ENCODE results near the gene AMBRA1.

AMBRA1 gene

DNA sequence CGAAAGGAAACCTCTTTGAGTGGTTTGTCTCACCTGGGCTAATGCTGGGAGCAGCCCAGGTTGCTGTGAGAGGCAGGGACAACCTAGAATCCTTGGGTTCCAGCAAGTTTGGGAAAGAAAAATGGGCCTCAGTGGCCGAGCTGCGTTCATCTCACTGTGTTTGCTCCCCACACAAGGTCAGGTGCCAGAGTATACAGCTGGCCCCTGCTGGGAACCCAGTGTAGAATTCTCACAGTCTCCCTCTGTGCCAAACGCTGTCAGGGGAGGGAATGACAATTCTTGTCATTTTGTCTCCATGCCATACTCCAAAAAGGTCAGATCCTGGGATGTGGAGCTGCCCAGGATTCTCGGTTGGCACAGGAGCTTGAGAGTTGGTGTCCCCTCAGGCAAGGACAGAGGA lies 242.2 kb downstream of the AMBRA1 start:
- H4K20me1 ChIP-seq (ENCODE audit: insufficient read depth) = no peaks in the 10 kb centered on the region
- TF ChIP-seq CTCF (conservative IDR thresholded peaks at IDR 0.05; ENCODE audit: low read depth, low read length) = no peak
- H3K4me1 ChIP-seq (ENCODE audit: low read depth, poor library complexity, severe bottlenecking) = peaks cover 23% of the 10 kb centered on the region
- H2AFZ ChIP-seq (ENCODE audit: low read depth) = no peak overlapping the region
- no peak overlapping the region for H3K4me3 ChIP-seq (IDR thresholded peaks at IDR 0.05; ENCODE audit: insufficient read depth, low read depth, low read length)
- no peak overlapping the region for H3K27ac ChIP-seq
- no peak overlapping the region for H3K9ac ChIP-seq
- H3K36me3 ChIP-seq (ENCODE audit: insufficient read depth) = no peaks in the 10 kb centered on the region; the same call in 1 of the 2 replicates
- no peaks in the 10 kb centered on the region for H3K27me3 ChIP-seq (ENCODE audit: insufficient read depth, low read depth)
- H3K79me2 ChIP-seq (ENCODE audit: insufficient read depth, low read depth) = peaks cover 32% of the 10 kb centered on the region
- H3K4me2 ChIP-seq = no peak overlapping the region

DNA sequence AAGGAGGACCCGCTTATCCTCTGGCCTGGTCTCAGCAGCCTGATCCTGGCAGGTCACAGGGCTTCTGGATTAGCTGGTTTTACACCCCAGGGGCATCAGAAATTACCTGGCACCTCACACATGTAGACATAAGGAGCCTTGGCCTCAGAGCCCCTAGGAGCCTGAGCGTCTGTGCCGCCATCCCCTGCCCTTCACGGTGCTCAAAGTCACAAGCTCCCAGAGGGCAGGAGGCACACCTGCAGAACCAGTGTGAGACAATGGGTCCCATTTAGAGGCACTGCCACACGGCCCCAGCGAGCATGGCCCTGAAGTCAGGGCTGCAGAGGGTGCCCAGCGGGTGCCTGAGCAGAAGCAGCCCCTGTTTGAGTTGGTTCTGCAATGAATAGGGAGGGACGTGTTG lies 242.7 kb downstream of the AMBRA1 start:
- no peak overlapping the region for H2AFZ ChIP-seq (ENCODE audit: low read depth)
- H3K36me3 ChIP-seq (ENCODE audit: insufficient read depth) = no peaks in the 10 kb centered on the region; the same call in 1 of the 2 replicates
- no peak overlapping the region for H3K27ac ChIP-seq
- H3K4me3 ChIP-seq (IDR thresholded peaks at IDR 0.05; ENCODE audit: insufficient read depth, low read depth, low read length) = no peak overlapping the region
- no peaks in the 10 kb centered on the region for H4K20me1 ChIP-seq (ENCODE audit: insufficient read depth)
- TF ChIP-seq CTCF (conservative IDR thresholded peaks at IDR 0.05; ENCODE audit: low read depth, low read length) = no peak
- peaks cover 32% of the 10 kb centered on the region for H3K79me2 ChIP-seq (ENCODE audit: insufficient read depth, low read depth)
- H3K9ac ChIP-seq = no peak overlapping the region
- H3K4me1 ChIP-seq (ENCODE audit: low read depth, poor library complexity, severe bottlenecking) = peaks cover 20% of the 10 kb centered on the region
- H3K4me2 ChIP-seq = no peak overlapping the region
- no peaks in the 10 kb centered on the region; the same call in 1 of the 2 replicates for H3K27me3 ChIP-seq (ENCODE audit: insufficient read depth, low read depth)

DNA sequence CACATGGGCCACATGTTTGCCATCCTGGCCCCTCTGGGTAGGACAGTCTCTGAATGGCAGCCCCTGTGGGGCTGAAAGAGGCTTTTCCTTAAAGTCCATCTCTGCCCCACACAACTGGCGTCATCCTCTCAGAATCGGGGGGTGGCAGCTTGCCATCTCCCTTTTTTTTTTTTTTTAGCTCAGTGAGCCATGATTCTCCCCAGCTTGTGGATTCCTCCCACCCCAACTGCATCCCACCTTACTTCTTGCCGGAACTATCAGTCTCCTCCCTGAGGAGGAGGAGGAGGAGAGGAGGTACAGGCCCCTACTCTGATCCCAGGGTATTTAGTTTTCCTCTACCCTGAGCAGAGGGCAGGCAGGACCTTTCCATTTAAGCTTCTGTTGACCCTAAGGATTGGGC lies 243.1 kb downstream of the AMBRA1 start:
- peaks cover 32% of the 10 kb centered on the region for H3K79me2 ChIP-seq (ENCODE audit: insufficient read depth, low read depth)
- H3K4me3 ChIP-seq (IDR thresholded peaks at IDR 0.05; ENCODE audit: insufficient read depth, low read depth, low read length) = no peak overlapping the region
- no peaks in the 10 kb centered on the region; the same call in 1 of the 2 replicates for H3K36me3 ChIP-seq (ENCODE audit: insufficient read depth)
- no peaks in the 10 kb centered on the region; the same call in 1 of the 2 replicates for H3K27me3 ChIP-seq (ENCODE audit: insufficient read depth, low read depth)
- H3K9ac ChIP-seq = no peak overlapping the region
- no peak overlapping the region for H3K27ac ChIP-seq
- H4K20me1 ChIP-seq (ENCODE audit: insufficient read depth) = no peaks in the 10 kb centered on the region
- H3K4me2 ChIP-seq = no peak overlapping the region
- no peak overlapping the region for H2AFZ ChIP-seq (ENCODE audit: low read depth)
- peaks cover 19% of the 10 kb centered on the region for H3K4me1 ChIP-seq (ENCODE audit: low read depth, poor library complexity, severe bottlenecking)
- no peak for TF ChIP-seq CTCF (conservative IDR thresholded peaks at IDR 0.05; ENCODE audit: low read depth, low read length)

DNA sequence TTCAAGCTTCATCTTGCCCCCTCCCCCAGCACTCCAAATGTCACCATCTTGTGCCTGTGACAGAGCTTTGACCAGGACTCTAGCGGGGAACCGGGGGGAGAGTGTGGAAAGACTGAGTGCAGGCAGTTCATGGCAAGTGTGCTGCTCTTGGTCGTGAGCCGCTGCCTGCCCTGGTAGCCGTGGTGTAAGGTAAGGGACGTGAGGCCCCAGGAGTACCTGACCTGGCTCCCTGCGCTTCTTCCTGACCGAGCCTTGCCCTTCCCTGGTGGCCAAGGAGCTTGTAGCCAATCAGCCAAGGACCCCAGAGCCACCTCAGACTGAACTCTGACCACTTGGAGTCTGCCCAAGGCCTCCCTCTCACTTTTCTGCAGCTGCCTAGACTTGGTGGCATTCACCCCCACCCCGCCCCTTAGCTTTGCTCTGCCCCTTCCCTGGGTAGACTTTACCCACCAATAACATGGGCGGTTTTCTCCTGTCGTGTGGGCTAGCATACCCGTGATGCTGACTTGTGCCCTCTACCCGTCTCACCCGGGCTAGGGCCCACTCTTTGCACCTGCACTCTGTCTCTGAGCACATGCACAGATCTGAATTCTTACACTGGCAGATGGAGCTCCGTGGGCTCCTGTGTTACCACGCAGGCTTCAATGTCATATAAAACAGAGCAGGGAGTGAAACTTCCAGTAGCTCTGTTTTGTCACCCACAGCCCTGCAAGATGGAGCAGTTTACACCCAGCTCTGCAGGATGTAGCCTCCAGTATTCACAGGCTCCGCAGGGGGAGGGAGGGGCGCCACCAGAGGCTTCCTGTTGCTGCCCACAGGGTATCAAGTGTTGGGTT lies 245.0 kb downstream of the AMBRA1 start:
- no peaks in the 10 kb centered on the region; the same call in 1 of the 2 replicates for H3K36me3 ChIP-seq (ENCODE audit: insufficient read depth)
- H4K20me1 ChIP-seq (ENCODE audit: insufficient read depth) = no peaks in the 10 kb centered on the region
- peak overlapping the region; percentile 83 for H3K4me2 ChIP-seq
- no peak overlapping the region for H2AFZ ChIP-seq (ENCODE audit: low read depth)
- no peak overlapping the region for H3K4me3 ChIP-seq (IDR thresholded peaks at IDR 0.05; ENCODE audit: insufficient read depth, low read depth, low read length)
- no peak for TF ChIP-seq CTCF (conservative IDR thresholded peaks at IDR 0.05; ENCODE audit: low read depth, low read length)
- peaks cover 19% of the 10 kb centered on the region for H3K4me1 ChIP-seq (ENCODE audit: low read depth, poor library complexity, severe bottlenecking)
- H3K27me3 ChIP-seq (ENCODE audit: insufficient read depth, low read depth) = peaks cover 1% of the 10 kb centered on the region
- peaks cover 32% of the 10 kb centered on the region for H3K79me2 ChIP-seq (ENCODE audit: insufficient read depth, low read depth)
- H3K9ac ChIP-seq = peak overlapping the region; percentile 55; the same call in 1 of the 2 replicates
- H3K27ac ChIP-seq = peak overlapping the region; percentile 38

Measured in KMS-11 (cell line).